Testis (tissue), 5 donors: ENCODE measurements around the gene TMEM260. TPM values are rescaled to one million over a fixed set of nuclear protein-coding genes. Genes with fewer than 3 reads are reported as not detected.

Source experiments
- DNase-seq: peaks from one replicate; pipeline ENCODE4 v3.0.0-alpha.2; 2019
- H3K27ac ChIP-seq, 2 donors: fragments of 200-600 bp; sonication (generic); one replicate each; pipeline ENCODE4 v1.5.1; 2019
- H3K27me3 ChIP-seq: fragments of 200-600 bp; sonication (generic); one replicate; pipeline ENCODE4 v1.5.1; 2019
- H3K36me3 ChIP-seq: fragments of 200-600 bp; sonication (generic); one replicate; pipeline ENCODE4 v1.5.1; 2017; ENCODE audit warnings: low read depth; ENCODE audit errors: missing control alignments
- H3K4me1 ChIP-seq: fragments of 200-600 bp; sonication (generic); one replicate; pipeline ENCODE4 v1.5.1; 2019
- H3K4me3 ChIP-seq, 2 donors: fragments of 200-600 bp; sonication (generic); one replicate each; pipeline ENCODE4 v1.5.1; 2017 to 2019
- H3K9me3 ChIP-seq: fragments of 200-600 bp; sonication (generic); one replicate; pipeline ENCODE4 v1.5.1; 2017
- POLR2A ChIP-seq: fragments of 450-650 bp; IDR thresholded peaks from one replicate; pipeline ENCODE4 v1.6.1; 2017; ENCODE audit warnings: antibody characterized with exemption, mild to moderate bottlenecking, moderate library complexity
- WGBS, 2 donors: methylation state at CpG; one replicate each; pipeline ENCODE4 v1.1.5; 2018; 5-methylcytosine and 5-hydroxymethylcytosine counted together
- intact Hi-C: fragments of 100-400 bp; cut with DNase I; formaldehyde crosslinking; loops from one replicate; pipeline ENCODE4 v1.15.1; 2023; ENCODE audit warnings: low total_unique reads
- long read RNA-seq, 2 donors: transcript quantifications; one replicate each; lab custom pipeline, GENCODE V29; 2026
- polyA plus RNA-seq: library from polyadenylated mRNA; stranded (reverse); fragments of 350-450 nt; fragmentation: Illumina TruSeq; extraction: RNeasy Lipid Tissue Mini Kit (QIAGEN cat#74804); gene quantifications from one replicate; pipeline ENCODE4 v1.2.3, GENCODE V29; 2014; ENCODE audit warnings: low read depth, low replicate concordance; ENCODE audit not compliant: insufficient read depth
- total RNA-seq, 2 donors: library from RNA; depleted of rRNA; stranded (reverse); fragments of >200 nt; gene quantifications; one replicate each; pipeline ENCODE4 v1.2.3, GENCODE V29; 2016
- TF ChIP-seq, protein P1 (sequence below), 3 experiments: fragments of 450-650 bp in 2 of 3; fragments of 200-600 bp in 1 of 3; sonication (generic) in 1 of 3; IDR thresholded peaks; one replicate each; pipeline ENCODE4 v1.5.1; 2016 to 2019; ENCODE audit warnings: antibody characterized with exemption in 3 of 3, mild to moderate bottlenecking in 2 of 3, moderate library complexity in 1 of 3

TMEM260 gene
- total RNA-seq (10 to 100 TPM; 30.7 to 32.0 TPM), polyA plus RNA-seq (13.5 TPM)
- long read RNA-seq, donor 1, full-length matches to known transcripts, result 3 of 3 reads
- long read RNA-seq, donor 1, partial matches to known transcripts, result 0 of 3 reads
- long read RNA-seq, donor 1, other reads (novel, unspliced or antisense), result 0 of 3 reads
- long read RNA-seq, donor 2, full-length matches to known transcripts, result 1 of 1 reads
- long read RNA-seq, donor 2, partial matches to known transcripts, result 0 of 1 reads
- long read RNA-seq, donor 2, other reads (novel, unspliced or antisense), result 0 of 1 reads

DNA sequence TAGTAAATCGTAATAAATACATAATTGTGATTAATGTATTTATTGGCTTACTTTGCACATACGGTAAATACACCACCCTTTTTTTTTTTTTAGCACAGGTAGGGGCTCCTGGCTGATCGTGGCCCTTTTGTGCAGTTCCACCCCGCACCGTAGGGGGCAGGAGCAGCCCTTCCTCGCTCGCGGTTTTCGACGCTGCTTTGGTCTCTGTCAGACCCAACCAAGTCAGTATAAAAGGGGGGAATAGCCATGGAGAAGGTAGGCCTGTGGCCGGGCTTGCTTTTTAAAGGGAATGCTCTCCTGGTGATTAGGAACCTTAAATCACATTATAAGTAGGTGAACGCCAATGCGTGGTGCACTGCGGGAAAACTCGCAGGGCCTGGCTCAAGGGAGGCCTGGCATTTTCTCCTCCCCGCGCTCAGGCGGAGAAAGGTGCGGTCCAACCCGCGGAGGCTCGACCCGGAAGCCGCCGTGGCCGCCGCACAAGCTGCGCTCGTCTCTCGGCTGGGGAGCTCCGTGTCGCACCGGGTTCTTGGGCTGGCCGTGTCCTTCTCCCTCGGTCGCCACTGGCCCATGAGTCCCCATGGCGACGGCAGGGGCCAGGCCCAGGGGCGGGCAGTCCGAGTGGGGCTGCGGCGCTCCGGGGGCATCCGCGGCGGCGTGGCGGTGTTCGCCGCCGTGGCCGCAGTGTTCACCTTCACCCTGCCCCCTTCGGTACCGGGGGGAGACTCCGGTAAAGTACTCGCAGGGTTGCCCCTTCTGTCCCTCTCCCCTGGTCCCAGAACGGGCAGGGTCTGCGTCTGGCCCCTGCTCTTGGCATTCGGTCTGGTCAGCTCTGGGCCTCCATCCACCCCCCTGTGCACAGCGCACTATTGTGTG is at the start of gene TMEM260:
TSS of gene TMEM260 (plus strand) at position 454 of the 876 bp plus-strand sequence. CDS start at position 571, 117 bp downstream.
- intact Hi-C loops, result no loop called here
- Histone ChIP-seq H3K27me3 (no peaks in the 10 kb centered on the region), H3K9me3 (no peaks in the 10 kb centered on the region), H3K36me3 (no peaks in the 10 kb centered on the region), H3K4me1 (peaks cover 16% of the 10 kb centered on the region), H3K27ac (peak within 1 kb of the TSS; percentile 89 to 92), H3K4me3 (peak within 1 kb of the TSS; percentile 100)
- TF ChIP-seq, protein P1, sequence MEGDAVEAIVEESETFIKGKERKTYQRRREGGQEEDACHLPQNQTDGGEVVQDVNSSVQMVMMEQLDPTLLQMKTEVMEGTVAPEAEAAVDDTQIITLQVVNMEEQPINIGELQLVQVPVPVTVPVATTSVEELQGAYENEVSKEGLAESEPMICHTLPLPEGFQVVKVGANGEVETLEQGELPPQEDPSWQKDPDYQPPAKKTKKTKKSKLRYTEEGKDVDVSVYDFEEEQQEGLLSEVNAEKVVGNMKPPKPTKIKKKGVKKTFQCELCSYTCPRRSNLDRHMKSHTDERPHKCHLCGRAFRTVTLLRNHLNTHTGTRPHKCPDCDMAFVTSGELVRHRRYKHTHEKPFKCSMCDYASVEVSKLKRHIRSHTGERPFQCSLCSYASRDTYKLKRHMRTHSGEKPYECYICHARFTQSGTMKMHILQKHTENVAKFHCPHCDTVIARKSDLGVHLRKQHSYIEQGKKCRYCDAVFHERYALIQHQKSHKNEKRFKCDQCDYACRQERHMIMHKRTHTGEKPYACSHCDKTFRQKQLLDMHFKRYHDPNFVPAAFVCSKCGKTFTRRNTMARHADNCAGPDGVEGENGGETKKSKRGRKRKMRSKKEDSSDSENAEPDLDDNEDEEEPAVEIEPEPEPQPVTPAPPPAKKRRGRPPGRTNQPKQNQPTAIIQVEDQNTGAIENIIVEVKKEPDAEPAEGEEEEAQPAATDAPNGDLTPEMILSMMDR (IDR thresholded peaks at IDR 0.05), result peak; percentile 92 to 95 (median 95)
- TF ChIP-seq POLR2A, result no peak
- WGBS, 2 donors, result 0 to 1% methylated on average over 41 to 58 of the region's 60 CpGs
- DNase-seq, result peak; percentile 91

DNA sequence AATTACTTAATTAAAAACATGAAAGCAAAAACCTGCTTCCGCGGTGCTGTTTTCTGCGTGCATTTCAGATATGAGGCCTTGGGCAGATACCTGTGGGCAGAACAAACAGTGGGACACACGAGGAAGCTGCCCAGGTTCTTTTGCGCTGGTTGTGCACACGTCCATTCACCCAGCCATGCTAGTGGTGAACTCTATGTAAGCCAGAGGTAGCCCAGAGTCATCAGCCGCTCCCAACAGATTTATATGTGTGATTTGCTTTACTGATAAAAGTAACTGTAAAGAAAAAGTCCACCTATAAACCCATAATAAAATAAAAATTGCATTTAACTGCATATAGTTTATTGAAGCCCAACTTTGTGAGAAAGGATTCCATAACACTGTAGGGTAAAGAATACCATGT is 47.1 kb upstream of the TMEM260 start:
- no peak for DNase-seq
- 89 to 95% methylated on average over 7 of the region's 7 CpGs for WGBS, 2 donors
- H3K4me3 ChIP-seq, result no peak overlapping the region
- no peaks in the 10 kb centered on the region for H3K36me3 ChIP-seq
- H3K4me1 ChIP-seq, result no peaks in the 10 kb centered on the region
- intact Hi-C loops, result no loop called here
- H3K27ac ChIP-seq, result no peak overlapping the region
- no peaks in the 10 kb centered on the region for H3K9me3 ChIP-seq
- no peaks in the 10 kb centered on the region for H3K27me3 ChIP-seq
- TF ChIP-seq, protein P1 (IDR thresholded peaks at IDR 0.05), result no peak
- no peak for TF ChIP-seq POLR2A

DNA sequence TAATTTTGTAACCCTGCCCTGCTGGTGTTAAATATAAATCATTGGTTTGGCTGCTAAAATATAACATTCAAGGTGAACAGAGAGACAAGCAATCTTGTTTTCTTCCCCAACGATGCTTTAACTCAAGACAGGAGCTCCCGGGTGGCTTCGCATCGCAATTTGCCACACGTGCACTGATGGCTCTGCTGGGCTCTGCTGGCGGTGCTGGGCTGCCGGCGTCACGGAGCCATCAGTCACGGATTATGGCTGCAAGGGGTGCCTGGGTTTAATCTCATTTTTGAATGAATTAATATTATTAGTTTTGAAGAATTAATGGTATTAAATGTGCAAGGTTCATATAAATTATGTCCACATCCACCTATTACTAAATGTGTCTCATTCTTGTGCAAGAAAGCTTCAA is 44.9 kb upstream of the TMEM260 start:
- DNase-seq, result no peak
- H3K9me3 ChIP-seq, result no peaks in the 10 kb centered on the region
- H3K4me3 ChIP-seq, result no peak overlapping the region
- no peaks in the 10 kb centered on the region for H3K4me1 ChIP-seq
- TF ChIP-seq, protein P1 (IDR thresholded peaks at IDR 0.05), result no peak
- no peak for TF ChIP-seq POLR2A
- 90 to 92% methylated on average over 10 of the region's 10 CpGs for WGBS, 2 donors
- H3K27me3 ChIP-seq, result no peaks in the 10 kb centered on the region
- intact Hi-C loops, result no loop called here
- H3K36me3 ChIP-seq, result no peaks in the 10 kb centered on the region
- H3K27ac ChIP-seq, result no peak overlapping the region

DNA sequence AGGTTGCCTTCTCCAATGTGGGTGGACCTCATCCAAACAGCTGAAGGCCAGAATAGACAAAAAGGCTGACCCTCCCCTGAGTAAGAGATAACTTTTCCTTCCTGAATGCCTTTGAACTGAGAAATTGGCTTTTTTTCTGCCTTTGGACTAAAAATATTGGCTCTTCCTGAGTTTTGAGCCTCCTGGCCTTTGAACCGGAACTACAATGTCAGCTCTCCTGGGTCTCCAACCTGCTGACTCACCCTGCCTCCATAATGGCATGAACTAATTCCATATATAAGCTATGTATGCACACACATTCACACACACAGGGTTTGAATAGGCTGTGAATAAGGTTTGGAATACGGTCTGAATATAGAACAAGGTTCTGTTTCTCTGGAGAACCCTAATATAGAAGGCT is 39.7 kb upstream of the TMEM260 start:
- Histone ChIP-seq H3K36me3 (no peaks in the 10 kb centered on the region), H3K27me3 (no peaks in the 10 kb centered on the region), H3K27ac (no peak overlapping the region), H3K4me3 (no peak overlapping the region), H3K4me1 (no peaks in the 10 kb centered on the region), H3K9me3 (no peaks in the 10 kb centered on the region)
- WGBS, 2 donors, result 98 to 100% methylated on average over 2 of the region's 2 CpGs
- intact Hi-C loops, result no loop called here
- TF ChIP-seq, protein P1 (IDR thresholded peaks at IDR 0.05), result no peak
- TF ChIP-seq POLR2A, result no peak
- no peak for DNase-seq
